Adrenal gland (tissue), 5 donors: ENCODE results near the gene RRN3.

ENCODE experiments used
- CTCF ChIP-seq, 6 experiments: fragments of 450-650 bp in 4 of 6; fragments of 200-600 bp in 2 of 6; sonication (generic) in 1 of 6; IDR thresholded peaks; 1 replicate in 5 of 6; 2 replicates in 1 of 6; pipeline versions ENCODE4 v1.5.1 to v1.8.0; 2016 to 2021; ENCODE audit warnings: antibody characterized with exemption in 6 of 6, mild to moderate bottlenecking in 2 of 6, moderate library complexity in 1 of 6
- POLR2A ChIP-seq, 2 donors: fragments of 450-650 bp; IDR thresholded peaks; one replicate each; pipeline ENCODE4 v1.6.1; 2017; ENCODE audit warnings: antibody characterized with exemption in 2 of 2, mild to moderate bottlenecking in 2 of 2, moderate library complexity in 1 of 2
- donor health status: DM: no; HTN: no; CAD: no.

GRCh38 chr16:15052747-15053476, 41.2 kb downstream of the RRN3 start:
- TF ChIP-seq CTCF (IDR thresholded peaks at IDR 0.05) (no peak), POLR2A (IDR thresholded peaks at IDR 0.05) (no peak)
